ENCODE measurements around the gene CTNND2.

CTNND2 gene

DNA sequence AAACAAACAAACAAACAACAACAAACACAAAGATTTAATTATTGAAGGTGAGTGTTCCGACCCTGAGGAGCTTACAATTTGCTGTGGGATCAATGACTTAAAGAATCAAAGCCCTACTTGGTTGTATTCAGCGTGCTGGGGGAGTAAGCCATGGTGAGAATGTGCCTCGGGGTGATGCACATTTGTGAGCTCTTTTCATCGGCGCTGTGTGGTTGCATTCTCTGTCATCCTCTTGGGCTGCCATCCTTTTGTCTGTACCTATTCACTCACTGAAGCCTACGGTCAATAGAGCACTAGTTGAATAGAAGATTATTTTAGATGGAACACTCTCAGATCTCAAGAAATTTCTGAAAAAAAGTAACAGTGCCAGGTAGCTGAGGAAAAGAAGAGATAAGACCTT is 203.9 kb downstream of the CTNND2 start:
- Histone ChIP-seq H3K36me3 (ENCODE audit: control insufficient read depth, insufficient read depth, low read length) (no peaks in the 10 kb centered on the region), H3K27me3 (replicated peaks; ENCODE audit: control insufficient read depth, insufficient read depth, low read length) (no peaks in the 10 kb centered on the region), H3K4me3 (replicated peaks; ENCODE audit: low read depth, low read length) (no peak overlapping the region)
- no peak for DNase-seq (ENCODE audit: extremely low read depth, insufficient read length)
- TF ChIP-seq, protein P1, sequence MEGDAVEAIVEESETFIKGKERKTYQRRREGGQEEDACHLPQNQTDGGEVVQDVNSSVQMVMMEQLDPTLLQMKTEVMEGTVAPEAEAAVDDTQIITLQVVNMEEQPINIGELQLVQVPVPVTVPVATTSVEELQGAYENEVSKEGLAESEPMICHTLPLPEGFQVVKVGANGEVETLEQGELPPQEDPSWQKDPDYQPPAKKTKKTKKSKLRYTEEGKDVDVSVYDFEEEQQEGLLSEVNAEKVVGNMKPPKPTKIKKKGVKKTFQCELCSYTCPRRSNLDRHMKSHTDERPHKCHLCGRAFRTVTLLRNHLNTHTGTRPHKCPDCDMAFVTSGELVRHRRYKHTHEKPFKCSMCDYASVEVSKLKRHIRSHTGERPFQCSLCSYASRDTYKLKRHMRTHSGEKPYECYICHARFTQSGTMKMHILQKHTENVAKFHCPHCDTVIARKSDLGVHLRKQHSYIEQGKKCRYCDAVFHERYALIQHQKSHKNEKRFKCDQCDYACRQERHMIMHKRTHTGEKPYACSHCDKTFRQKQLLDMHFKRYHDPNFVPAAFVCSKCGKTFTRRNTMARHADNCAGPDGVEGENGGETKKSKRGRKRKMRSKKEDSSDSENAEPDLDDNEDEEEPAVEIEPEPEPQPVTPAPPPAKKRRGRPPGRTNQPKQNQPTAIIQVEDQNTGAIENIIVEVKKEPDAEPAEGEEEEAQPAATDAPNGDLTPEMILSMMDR (IDR thresholded peaks at IDR 0.05; ENCODE audit: insufficient read depth, low read length, poor library complexity, severe bottlenecking) = no peak

DNA sequence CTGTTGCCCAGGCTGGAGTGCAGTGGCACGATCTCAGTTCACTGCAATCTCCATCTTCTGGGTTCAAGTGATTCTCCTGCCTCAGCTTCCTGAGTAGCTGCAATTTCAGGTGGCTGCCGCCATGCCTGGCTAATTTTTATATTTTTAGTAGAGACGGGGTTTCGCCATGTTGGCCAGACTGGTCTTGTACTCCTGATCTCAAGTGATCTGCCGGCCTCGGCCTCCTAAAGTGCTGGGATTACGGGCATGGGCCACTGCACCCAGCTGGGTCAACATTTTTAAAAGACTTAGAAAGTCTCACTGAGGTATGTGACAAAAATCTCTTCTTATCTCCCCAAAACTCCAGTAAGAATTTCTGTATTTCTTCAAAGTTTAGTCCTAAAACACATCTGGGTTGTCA is 211.6 kb downstream of the CTNND2 start:
- TF ChIP-seq, protein P1 (IDR thresholded peaks at IDR 0.05; ENCODE audit: insufficient read depth, low read length, poor library complexity, severe bottlenecking) = no peak
- Histone ChIP-seq H3K27me3 (replicated peaks; ENCODE audit: control insufficient read depth, insufficient read depth, low read length) (no peaks in the 10 kb centered on the region), H3K4me3 (replicated peaks; ENCODE audit: low read depth, low read length) (no peak overlapping the region), H3K36me3 (ENCODE audit: control insufficient read depth, insufficient read depth, low read length) (no peaks in the 10 kb centered on the region)
- DNase-seq (ENCODE audit: extremely low read depth, insufficient read length) = no peak

DNA sequence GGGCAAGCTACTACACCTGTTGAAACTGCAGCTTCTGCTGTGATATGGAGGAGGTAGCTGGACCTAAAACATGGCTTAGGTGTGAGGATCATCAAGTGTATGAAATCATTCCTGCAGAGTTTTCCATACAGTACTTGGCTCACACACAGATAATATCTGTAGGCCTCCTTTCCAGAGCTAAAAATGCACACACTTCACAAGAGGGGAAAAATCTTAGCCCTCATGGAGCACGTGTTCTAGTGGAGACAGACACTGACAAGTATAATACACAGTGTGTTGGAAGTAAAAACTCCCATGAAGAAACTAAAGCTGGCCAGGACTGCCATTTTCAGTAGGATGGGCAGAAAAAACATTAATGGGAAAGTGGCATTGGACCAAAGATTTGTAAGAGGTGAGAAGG is 216.7 kb downstream of the CTNND2 start:
- Histone ChIP-seq H3K4me3 (replicated peaks; ENCODE audit: low read depth, low read length) (no peak overlapping the region), H3K36me3 (ENCODE audit: control insufficient read depth, insufficient read depth, low read length) (no peaks in the 10 kb centered on the region), H3K27me3 (replicated peaks; ENCODE audit: control insufficient read depth, insufficient read depth, low read length) (no peaks in the 10 kb centered on the region)
- DNase-seq (ENCODE audit: extremely low read depth, insufficient read length) = no peak
- TF ChIP-seq, protein P1 (IDR thresholded peaks at IDR 0.05; ENCODE audit: insufficient read depth, low read length, poor library complexity, severe bottlenecking) = no peak

DNA sequence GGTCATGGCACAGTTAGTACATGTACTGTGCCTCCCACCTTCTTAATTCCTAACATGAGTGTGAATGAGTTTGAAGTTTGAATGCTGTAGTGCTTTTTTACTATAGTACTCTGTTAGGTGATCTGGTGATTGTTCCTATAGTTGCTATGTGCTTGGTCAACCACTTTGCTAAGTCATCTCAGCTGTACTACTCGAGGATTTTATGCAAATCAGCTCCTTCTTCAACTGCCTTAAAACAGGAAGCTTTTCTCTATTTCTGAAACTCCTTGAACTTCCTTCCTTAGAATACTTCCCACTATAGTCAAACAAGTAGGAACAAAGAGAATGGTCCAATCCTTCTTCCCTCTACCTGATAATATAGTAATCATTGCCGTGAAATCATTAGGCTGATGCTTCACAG is 219.6 kb downstream of the CTNND2 start:
- Histone ChIP-seq H3K27me3 (replicated peaks; ENCODE audit: control insufficient read depth, insufficient read depth, low read length) (no peaks in the 10 kb centered on the region), H3K4me3 (replicated peaks; ENCODE audit: low read depth, low read length) (no peak overlapping the region), H3K36me3 (ENCODE audit: control insufficient read depth, insufficient read depth, low read length) (no peaks in the 10 kb centered on the region)
- TF ChIP-seq, protein P1 (IDR thresholded peaks at IDR 0.05; ENCODE audit: insufficient read depth, low read length, poor library complexity, severe bottlenecking) = no peak
- no peak for DNase-seq (ENCODE audit: extremely low read depth, insufficient read length)

DNA sequence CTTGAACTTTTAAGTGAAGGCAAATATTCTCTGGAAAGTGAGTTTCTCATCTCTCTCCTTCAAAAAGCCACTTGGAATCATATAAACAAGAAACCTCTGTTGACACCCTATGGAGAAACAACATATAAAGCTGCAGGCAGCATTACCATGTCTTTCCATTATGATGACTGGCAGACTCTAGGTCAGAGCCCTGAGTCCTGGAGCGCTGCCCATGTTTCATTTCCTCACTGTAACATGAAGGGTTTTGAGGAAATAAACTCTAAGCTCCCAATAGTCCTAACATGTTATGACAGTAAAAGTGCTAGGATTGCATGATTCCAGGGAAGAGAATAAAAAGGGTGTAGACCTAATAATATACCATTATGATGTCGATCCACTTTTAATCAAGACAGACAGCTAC is 220.6 kb downstream of the CTNND2 start:
- no peaks in the 10 kb centered on the region for H3K36me3 ChIP-seq (ENCODE audit: control insufficient read depth, insufficient read depth, low read length)
- TF ChIP-seq, protein P1 (IDR thresholded peaks at IDR 0.05; ENCODE audit: insufficient read depth, low read length, poor library complexity, severe bottlenecking) = no peak
- H3K4me3 ChIP-seq (replicated peaks; ENCODE audit: low read depth, low read length) = no peak overlapping the region
- no peak for DNase-seq (ENCODE audit: extremely low read depth, insufficient read length)
- no peaks in the 10 kb centered on the region for H3K27me3 ChIP-seq (replicated peaks; ENCODE audit: control insufficient read depth, insufficient read depth, low read length)

DNA sequence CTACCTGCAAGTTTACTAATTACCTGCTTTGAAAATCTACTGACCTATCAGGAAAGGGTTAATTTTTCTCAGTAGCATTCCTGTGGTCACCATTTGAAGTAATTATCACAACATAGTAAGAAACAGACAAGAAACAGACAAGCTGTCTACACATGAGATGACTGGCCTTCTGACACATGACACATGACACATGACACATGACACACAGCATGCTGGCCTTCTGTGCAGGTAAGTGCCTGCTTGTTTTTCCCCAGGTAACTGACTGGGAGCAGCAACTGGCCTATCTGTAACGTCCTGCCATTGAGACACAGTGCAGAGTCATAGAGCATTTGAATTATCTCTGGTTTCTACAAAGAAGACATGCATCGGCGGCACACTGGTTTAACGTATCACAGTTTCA is 222.4 kb downstream of the CTNND2 start:
- Histone ChIP-seq H3K4me3 (replicated peaks; ENCODE audit: low read depth, low read length) (no peak overlapping the region), H3K27me3 (replicated peaks; ENCODE audit: control insufficient read depth, insufficient read depth, low read length) (no peaks in the 10 kb centered on the region), H3K36me3 (ENCODE audit: control insufficient read depth, insufficient read depth, low read length) (no peaks in the 10 kb centered on the region)
- DNase-seq (ENCODE audit: extremely low read depth, insufficient read length) = no peak
- TF ChIP-seq, protein P1 (IDR thresholded peaks at IDR 0.05; ENCODE audit: insufficient read depth, low read length, poor library complexity, severe bottlenecking) = no peak
